GM18951 (cell line): ENCODE data around the gene FGF2.
"Not testable (repeated sequence)": the region's sequence is repeated elsewhere in the genome, so short reads cannot be mapped to it uniquely, and the experiment has no call there.

Source experiments
- POLR2A ChIP-seq: IDR thresholded peaks from 4 replicates; pipeline ENCODE4 v1.6.1; 2011; ENCODE audit warnings: mild to moderate bottlenecking; ENCODE audit not compliant: insufficient read length, insufficient read depth; ENCODE audit errors: extremely low read depth
- in situ Hi-C: fragments of 300-500 bp; cut with MboI; formaldehyde crosslinking; loops from one replicate; pipeline ENCODE4 v1.12.0; 2022; ENCODE audit warnings: low sequenced_read_pairs, mixed read lengths, inconsistent platforms; ENCODE audit not compliant: unreplicated experiment

Gene FGF2

GRCh38 chr4:122845066-122845465 lies 18.4 kb downstream of the FGF2 start:
- TF ChIP-seq POLR2A: no peak
- in situ Hi-C loops: no loop called here

DNA sequence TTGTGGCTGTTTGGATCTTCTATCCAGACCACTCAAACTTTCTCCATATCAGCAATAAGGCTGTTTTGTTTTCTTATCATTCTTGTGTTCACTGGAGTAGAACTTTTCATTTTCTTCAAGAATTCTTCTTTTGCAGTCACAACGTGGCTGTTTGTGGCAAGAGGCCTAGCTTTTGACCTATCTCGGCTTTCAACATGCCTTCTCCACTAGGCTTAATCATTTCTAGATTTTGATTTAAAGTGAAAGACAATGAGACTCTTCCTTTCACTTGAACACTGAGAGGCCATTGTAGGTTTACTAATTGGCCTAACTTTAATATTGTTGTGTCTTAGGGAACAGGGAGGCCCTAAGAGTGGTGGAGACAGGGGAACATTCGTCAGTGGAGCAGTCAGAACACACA lies 19.1 kb downstream of the FGF2 start:
- TF ChIP-seq POLR2A: no peak
- in situ Hi-C loops: no loop called here

GRCh38 chr4:122847931-122848330 lies 21.3 kb downstream of the FGF2 start:
- TF ChIP-seq POLR2A: no peak
- in situ Hi-C loops: no loop called here

DNA sequence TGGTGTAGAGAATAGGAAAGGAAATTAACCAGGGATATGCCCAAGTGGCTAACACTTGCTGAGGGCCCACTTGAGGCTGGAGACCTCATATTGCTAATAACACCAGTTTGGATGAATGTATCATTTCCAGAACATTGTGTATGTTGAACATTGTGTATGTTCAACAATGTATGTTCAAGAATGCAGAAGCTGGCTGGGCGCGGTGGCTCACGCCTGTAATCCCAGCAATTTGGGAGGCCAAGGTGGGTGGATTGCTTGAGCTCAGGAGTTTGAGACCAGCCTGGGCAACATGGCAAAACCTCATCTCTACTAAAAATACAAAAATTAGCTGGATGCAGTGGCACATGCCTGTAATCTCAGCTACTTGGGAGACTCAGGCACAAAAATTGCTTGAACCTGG lies 23.2 kb downstream of the FGF2 start:
- in situ Hi-C loops: not testable (repeated sequence)

- no peak for TF ChIP-seq POLR2A
- in situ Hi-C loops: no loop called here
These were observed 24.9 kb downstream of the FGF2 start for GRCh38 chr4:122851568-122851967.

DNA sequence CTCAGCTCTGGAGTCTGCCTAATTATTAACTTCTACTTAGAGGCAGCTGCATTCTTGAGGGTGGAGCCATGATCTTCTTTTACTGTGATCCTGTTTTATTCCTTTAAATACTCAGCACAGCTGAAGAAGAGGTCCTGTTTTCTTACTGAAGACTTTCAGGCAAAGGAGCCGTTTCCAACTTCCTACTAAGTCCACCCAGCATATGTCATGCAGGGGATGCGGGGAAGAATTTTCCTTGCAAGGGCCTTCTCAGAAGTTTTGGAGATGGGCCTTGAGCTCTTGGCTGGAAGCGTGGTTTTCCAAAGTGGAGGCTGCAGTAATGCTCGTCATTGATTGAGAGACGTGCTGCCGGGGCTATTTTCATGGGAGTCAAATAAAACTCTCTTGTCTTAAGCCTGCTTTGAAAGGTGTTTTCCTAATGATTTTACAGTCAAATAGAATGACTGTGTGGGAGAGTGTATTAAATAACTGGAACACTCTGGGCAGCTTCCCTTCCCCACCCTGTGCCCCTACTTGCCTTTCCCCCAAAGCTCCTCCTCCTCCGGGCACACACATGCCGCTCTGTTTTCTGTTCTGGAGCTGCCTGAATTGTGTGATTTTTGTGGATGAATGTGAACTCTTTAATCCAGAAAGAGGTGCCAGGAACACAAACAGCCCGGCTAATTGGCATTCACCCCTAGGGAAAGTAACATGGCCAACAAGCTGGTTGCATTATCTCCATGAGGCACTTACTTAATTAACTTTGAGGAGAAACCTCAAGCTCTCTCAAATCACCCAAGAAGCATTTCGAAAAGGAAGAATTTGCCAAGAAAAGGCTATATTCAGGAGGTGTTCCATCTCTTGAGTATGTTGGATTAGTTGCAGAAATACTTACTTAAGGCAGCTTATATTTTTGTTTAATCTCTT lies 28.1 kb downstream of the FGF2 start:
- TF ChIP-seq POLR2A: no peak
- in situ Hi-C loops: no loop called here

- in situ Hi-C loops: no loop called here
- no peak for TF ChIP-seq POLR2A
These were observed 28.8 kb downstream of the FGF2 start for GRCh38 chr4:122855353-122855890.

- no peak for TF ChIP-seq POLR2A
- in situ Hi-C loops: no loop called here
These were observed 30.5 kb downstream of the FGF2 start for GRCh38 chr4:122857160-122857559.

DNA sequence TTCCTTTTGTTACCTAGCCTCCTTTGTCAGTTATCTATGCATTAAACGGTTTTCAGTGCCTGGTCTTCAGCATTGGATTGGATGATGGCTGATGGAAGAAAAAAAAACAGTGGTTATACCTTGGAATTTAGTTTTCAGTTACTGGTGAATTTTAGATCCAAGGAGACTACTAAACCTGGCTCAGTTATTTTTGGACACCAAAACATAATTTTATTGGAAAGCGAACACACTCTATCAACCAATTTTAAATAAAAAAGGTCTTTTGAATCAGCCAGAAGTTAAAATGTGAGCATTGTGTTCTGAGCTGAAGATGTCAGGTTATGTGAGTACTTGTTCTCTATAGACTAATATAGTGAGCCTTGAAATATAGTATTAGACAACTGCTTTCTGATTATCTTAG lies 32.1 kb downstream of the FGF2 start:
- in situ Hi-C loops: no loop called here
- no peak for TF ChIP-seq POLR2A

GRCh38 chr4:122861172-122861943 lies 34.7 kb downstream of the FGF2 start:
- TF ChIP-seq POLR2A: no peak
- in situ Hi-C loops: no loop called here

- no peak for TF ChIP-seq POLR2A
- in situ Hi-C loops: no loop called here
These were observed 37.0 kb downstream of the FGF2 start for GRCh38 chr4:122863639-122864038.

DNA sequence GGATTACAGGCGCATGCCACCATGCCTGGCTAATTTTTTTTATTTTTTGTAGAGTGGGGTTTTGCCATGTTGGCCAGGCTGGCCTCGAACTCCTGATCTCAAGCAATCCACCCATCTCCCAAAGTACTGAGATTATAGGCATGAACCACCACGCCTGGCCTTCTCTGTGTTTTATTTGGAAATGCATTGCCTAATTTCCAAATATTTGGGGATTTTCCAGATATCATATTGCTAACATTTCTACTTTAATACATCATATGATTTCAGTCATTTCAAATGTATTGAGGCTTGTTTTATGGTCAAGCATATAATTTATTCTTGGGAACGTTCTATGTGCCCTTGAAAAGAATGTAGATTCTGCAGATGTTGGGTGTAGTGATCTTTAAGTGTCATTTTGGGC lies 38.8 kb downstream of the FGF2 start:
- in situ Hi-C loops: no loop called here
- TF ChIP-seq POLR2A: no peak

GRCh38 chr4:122868235-122868634 lies 41.6 kb downstream of the FGF2 start:
- in situ Hi-C loops: not testable (repeated sequence)

DNA sequence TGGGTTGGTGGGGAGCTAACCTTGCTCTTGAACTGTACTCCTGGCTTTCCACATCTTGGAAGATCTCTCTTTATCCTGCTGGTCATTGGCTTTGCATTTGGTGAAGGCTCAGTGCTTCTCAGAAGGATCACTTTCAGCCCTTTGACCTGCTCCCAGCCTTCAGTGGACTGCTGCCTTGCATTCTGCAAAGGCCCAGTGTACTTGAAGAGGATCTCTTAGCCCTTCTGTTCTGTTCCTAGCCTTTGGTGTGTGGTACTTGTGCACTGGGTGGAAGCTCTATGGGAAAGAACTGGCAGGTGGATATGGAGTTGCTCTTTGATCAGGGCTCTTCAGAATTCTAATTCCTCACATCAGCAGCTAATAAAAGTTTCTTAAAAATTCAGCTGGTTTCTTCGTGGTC lies 46.5 kb downstream of the FGF2 start:
- in situ Hi-C loops: no loop called here
- no peak for TF ChIP-seq POLR2A
